VCaP (cell line): ENCODE results near the gene FNDC3B.

Experiments used
- H3K27ac ChIP-seq: fragments of 450-650 bp; 2 replicates; pipeline ENCODE4 v1.5.1; 2017
- TF ChIP-seq, protein P1 (sequence below): fragments of 450-650 bp; conservative IDR thresholded peaks from 2 replicates; pipeline ENCODE4 v1.5.1; 2017; ENCODE audit warnings: mild to moderate bottlenecking, moderate library complexity

Gene FNDC3B

DNA sequence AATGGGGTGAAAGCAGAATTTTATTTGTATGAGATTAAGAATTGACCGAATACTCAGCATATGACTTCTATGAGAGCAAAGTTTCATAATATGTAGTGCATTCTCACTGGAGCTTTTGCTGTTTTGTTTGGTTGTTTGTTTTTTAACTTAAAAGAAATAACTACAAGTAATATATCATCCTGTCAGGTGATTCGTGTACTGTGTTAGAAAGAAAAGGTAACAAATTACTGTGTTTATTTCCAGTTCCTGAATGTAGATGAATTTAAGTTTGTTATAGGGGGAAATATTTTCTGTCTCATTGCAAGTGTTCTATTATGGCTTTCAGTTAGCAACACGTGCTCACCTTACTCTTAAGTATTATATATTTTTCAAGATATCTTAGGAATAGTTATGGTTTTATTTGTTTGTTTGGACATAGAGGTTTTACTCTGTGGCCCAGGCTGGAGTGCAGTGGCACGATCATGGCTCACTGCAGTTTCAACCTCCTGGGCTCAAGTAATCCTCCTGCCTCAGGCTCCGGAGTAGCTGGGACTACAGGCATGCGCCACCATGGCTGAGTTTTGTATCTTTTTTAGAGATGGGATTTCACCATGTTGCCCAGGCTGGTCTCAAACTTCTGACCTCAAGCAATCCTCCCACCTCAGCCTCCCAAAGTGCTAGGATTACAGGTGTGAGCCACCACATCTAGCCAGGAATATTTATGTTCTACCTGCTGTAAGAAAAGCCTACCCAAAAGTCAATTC, 125.4 kb downstream of the FNDC3B start:
- TF ChIP-seq, protein P1, sequence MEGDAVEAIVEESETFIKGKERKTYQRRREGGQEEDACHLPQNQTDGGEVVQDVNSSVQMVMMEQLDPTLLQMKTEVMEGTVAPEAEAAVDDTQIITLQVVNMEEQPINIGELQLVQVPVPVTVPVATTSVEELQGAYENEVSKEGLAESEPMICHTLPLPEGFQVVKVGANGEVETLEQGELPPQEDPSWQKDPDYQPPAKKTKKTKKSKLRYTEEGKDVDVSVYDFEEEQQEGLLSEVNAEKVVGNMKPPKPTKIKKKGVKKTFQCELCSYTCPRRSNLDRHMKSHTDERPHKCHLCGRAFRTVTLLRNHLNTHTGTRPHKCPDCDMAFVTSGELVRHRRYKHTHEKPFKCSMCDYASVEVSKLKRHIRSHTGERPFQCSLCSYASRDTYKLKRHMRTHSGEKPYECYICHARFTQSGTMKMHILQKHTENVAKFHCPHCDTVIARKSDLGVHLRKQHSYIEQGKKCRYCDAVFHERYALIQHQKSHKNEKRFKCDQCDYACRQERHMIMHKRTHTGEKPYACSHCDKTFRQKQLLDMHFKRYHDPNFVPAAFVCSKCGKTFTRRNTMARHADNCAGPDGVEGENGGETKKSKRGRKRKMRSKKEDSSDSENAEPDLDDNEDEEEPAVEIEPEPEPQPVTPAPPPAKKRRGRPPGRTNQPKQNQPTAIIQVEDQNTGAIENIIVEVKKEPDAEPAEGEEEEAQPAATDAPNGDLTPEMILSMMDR, result no peak
- no peak overlapping the region for H3K27ac ChIP-seq

DNA sequence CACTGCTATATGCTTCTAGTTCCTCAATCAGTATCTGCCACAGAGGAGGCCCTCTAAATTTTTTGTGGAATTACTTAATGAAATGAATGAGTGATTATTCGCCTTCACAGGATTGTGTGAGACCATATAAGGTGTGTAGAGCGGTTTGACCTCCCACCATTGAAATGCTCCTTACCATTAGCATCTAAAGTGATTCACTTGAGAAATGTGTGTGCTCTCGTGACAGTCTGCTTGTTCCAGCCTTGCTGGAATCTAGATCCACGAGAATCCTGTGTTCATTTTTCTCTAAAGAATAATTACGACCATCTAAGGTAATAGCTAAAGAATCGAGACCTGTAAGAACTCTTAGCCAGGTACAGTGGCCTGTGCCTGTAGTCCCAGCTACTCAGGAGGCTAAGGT, 126.9 kb downstream of the FNDC3B start:
- no peak overlapping the region for H3K27ac ChIP-seq
- TF ChIP-seq, protein P1, result no peak

DNA sequence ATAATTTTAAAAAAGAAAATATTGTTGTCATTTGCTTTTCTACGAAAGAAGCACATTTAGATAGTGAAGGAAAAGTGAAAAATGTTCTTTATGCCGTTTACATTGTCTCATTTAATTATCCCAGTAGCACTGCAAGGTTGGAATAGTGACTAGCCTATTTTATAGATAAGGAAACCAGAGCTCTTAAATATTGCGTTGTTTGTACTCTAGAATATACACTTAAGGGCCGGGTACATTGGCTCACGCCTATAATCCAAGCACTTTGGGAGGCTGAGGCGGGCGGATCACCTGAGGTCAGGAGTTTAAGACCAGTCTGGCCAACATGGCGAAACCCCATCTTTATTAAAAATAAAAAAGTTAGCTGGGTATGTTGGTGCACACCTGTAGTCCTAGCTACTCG, 127.5 kb downstream of the FNDC3B start:
- H3K27ac ChIP-seq, result no peak overlapping the region
- TF ChIP-seq, protein P1, result no peak

DNA sequence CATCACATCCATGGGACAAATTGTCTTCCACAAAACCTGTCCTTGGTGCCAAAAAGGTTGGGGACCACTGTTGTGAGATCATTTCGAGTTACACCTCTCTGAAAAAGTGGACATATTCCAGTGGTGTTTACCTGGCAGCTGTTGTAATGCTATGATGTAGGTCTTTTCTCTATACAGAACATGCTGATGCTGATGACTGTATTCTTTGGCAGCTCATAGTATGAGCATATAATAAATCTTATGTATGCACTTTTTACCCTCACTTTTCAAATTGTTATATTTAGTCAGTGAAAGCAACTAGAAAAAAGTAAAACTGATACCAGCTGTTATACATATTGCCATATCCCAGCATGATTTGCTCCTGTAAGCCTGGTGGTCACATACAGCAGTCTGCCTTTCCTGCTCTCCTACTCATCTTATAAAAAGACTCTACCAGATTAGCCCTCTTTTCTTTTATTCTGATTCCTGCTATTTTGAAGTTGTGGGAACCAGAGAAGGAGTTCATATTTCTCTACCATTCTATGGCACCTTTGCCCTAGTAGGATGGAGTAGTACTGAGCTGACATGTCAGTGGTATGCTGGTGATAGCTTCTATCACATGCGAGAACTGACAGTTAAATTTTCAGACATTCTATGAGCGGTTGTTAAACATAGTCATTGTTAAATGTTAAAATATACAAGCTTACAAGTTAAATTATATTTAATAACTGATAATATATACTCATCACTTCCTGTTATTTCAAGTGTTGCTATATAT, 128.7 kb downstream of the FNDC3B start:
- TF ChIP-seq, protein P1, result no peak
- no peak overlapping the region for H3K27ac ChIP-seq

DNA sequence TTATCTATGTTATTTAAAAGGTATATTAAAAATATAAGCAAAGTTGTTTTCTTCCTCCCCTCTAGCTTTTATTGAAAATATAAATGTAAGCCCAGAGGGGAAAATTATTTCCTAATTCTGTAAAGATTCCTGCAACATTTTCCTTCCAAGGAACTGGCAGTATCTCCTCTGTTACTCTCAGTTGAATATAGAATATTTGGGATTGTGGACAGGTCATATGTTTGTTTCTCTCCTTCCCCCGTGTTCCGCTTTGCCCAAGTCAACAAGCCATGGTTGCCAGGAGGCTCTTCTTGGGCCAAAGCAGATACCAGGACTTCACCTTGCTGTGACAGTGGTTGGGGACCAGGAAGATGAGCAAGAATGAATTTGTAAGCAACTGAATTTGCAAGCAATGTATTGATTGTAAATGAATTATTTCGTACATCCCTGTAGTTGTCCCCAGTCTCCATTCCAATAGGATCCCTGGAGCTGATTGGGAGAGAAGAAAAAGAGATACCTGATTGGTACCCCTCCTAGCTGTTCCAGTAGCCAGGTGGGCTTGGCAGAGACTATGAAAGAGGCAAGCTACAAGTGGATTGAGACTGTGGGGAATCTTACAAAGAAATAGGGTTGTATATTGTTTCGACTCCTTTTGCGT, 130.8 kb downstream of the FNDC3B start:
- TF ChIP-seq, protein P1, result no peak
- H3K27ac ChIP-seq, result no peak overlapping the region

DNA sequence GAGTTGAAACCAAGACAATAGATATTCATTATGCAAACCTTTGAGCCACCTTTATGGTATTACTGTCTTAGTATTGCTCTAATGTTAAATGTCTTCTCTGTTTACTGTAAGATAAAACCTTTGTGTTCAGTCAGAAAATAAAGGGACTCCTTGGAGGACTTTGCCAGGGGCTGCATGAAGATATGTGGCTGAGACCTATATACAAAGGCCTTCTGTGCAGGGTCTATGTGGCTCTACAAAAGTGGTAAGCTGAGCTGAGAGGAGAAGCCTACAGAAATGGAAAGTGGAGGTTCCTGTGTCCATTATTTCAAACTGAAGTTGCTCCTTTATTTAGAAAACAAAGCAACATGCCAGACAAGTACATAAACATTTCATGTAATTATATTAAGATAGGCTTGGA, 131.5 kb downstream of the FNDC3B start:
- H3K27ac ChIP-seq, result no peak overlapping the region
- TF ChIP-seq, protein P1, result no peak

DNA sequence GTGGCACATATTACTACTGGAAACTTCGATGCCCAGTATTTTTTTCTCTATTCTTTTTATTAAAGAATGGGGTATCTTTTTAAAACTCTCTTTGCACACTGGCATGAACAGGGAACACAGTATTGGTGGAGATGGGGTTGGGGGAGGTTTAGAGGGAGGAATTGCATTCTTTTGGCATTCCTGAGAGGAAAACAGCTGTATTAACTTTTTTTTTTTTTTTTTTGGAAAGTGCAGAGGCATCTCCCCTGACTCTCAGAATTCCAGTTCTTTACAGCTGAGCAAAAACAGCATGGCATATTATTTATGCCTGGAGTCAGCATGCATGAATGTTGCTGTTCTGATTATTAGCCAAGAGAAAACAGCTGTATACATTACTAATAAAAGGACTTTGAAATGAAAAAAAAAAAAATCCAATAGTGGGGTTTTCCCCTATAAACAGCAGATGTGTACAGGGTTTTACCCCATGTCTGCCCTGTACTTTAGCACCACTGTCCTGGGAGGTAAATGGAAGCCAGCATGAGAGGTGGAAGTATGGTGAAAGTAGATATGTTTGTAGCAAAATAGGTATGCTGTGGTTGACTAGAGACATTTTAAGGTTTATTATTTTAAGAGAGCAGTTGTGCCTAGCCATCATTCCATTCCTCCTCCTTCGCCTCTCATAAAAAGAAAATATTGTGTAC, 132.2 kb downstream of the FNDC3B start:
- TF ChIP-seq, protein P1, result no peak
- no peak overlapping the region for H3K27ac ChIP-seq
